Kasumi-1 (cell line): ENCODE data around the gene APLNR.

Experiments used
- DNase-seq, 2 experiments: peaks; one replicate each; lab custom pipeline; 2025; lab: John Stamatoyannopoulos, UW

APLNR gene

DNA sequence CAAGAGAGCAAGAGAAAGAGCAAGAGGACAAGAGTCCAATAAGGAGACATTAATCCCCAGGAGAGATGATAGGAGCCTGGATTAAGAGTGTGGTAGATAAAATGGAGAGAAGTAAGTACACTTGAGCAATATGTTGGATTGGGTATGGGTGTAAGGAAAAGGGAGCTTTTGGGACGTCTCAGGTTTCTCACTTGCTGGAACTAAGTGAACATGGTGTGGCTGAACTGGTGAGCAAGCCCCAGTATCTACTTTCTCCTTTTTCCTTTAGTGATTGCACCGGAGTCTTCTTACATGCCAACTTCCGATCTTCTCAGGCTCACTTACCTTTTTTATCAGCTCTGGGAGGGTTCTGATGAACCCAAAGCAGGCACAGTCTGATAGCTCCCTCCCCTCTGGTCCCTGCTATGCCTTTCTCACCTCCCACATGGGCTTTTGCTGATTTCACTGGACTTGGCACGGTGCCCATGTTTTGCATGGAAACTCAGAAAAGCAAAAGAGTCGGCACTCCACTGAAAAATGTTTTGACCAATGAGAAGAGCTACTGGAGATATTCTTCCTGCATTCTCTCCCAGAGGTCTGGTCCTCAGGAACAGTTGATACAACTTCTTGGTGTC lies 14.5 kb upstream of the APLNR start:
- DNase-seq, result no peak

DNA sequence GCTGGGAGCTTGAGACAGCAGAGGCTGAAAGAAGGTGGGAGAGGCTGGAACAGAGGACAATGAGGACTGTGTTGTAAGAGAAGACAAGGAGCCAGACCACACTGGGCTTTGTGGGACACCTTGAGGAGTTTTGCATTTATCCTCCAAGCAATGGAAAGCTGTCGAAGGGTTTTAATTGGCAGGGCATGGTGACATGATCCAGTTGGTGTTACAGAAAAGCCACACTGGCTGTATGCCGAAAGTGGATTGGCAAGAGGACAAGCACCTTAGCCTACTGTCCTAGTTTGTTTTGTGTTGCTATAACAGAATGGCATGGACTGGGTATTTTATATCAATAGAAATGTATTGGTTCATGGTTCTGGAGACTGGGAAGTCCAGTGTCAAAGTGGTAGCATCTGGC lies 14.0 kb upstream of the APLNR start:
- no peak for DNase-seq

DNA sequence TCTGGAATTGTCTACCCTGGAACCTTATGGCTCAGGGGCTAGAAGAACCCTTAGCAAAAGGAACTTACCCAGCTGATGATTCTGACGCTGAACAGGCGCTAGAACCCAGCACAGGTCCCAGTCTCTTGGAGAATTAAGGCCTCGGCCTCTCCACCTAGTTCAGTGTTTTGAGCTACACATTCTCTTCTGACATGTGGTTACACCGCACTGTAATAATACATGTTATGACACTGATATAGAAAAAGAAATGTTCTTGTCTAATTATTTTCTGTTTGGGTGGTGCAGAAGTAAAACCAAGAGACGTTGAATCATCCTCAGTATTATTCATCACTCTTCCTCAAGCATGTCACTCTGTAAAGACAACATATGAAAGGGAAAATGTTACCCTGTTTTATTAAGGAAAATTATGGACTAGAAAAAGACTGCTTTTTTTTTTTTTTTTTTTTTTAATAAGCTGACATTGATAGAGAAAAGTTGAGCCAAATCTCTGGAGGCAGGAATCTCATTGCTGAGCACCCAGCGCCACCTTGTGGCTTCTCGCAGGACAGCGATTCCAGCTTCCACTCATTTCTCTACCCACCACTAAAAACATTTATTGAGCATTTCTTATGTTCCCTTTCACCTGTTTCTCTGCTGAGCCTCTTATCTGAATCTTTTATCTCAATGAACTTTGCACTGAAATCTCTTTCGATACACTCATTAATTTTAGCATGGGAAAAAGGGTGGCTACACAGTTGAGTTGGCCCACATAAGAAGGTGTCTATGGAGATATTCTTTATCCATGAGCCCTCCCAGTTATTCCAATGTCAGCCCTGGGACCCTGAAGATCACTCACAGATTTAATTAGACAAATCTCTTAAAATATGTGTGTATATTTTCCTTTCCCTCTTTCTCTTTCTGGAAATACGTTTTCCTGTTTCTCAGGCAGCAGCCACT lies 12.6 kb upstream of the APLNR start:
- peak; percentile 59 to 73 for DNase-seq

DNA sequence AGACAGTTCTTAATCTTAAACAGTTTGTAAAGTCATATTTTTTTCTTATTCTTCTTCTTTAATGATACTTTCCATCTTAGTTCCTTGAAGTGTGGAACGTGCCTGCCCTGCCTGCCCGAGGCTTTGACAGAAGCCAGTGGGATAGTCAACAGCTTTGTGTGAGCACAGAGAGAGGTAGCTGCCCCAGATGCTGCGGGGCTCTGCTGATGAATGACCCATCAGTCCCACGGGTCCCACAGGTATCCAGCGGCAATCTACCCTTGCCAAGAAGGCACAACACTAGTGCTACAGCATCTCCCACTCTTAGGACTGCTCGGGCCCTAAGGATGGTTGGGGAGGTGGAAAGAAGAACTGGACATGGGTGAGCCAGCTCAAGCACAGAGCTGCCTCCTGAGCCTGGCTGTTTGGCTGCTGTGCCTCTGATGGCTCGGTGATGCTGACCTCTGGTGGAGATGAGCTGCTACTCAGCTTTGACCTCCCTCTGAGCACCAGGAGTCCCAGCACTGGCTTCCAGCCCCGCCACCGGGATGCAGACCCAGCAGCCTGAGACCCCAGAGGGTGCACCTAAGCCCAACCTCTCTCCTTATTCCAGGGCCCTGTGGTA lies 11.8 kb upstream of the APLNR start:
- peak; percentile 24 to 33 for DNase-seq

DNA sequence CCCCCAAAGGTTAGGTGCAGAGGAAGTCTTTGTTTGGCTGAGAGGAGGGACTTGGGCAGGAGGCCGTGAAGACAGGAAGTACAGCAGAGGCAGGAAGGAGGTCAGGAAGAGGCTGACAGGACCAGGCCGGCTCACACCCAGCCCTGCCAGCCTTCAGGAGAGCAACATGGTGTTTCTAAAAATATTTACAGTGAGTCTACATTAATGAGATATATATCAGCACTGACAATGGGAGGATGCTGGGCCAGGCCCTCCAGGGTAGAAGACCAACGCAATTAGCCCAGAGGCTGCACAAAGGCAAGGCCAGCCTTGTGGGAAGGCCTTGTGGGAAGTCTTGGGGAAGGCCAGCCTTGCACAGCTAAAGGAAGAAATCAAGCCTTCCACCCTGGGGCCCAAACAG lies 7.9 kb upstream of the APLNR start:
- no peak for DNase-seq

DNA sequence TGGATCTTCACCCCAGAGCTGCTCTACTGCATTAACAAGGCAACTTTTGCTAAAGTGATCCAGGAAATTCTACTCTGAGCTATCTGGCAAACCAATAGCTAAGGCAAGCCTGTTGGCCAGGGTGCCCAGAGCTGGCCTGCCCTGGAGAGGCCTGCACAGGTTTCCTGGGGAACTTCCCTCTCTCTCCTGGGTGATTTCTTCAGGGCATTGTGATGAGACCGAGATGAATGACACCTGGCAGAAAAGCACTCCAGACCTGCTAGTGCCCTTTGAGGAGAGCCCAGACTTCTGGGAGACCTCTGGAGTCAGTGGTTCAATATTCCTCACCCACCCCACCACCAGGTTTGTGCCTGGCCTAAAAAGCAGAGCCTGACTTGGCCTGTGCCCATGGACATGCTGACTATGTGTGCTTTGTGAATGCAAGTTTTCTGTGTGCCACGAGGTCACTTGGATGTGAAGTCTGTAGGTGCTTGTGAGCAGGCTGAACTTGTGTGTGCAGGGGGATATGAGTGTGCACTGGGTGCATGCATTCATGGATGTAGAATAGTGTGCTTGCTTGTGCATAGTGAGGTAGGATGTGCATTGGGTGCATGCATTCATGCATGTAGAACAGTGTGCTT lies 4.4 kb upstream of the APLNR start:
- no peak for DNase-seq

DNA sequence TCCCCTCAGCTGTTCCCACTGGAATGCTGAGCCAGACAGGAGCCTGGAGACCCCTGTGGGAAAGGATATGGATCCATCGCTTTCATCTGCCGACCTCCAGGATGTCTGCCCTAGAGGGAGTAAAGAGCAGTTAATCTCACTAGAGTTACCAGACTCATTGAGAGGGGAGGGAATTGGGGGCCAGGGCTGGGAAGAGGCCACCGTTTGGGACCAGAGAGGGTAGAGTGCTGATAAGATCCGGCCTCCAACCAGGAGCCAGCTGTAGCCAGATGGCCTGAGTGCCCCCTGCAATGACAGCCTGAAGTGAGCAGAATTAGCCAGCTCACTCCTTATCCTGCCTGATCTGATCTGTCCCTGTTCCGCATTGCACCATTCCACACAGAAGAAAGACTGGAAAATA lies 3.7 kb upstream of the APLNR start:
- no peak for DNase-seq

DNA sequence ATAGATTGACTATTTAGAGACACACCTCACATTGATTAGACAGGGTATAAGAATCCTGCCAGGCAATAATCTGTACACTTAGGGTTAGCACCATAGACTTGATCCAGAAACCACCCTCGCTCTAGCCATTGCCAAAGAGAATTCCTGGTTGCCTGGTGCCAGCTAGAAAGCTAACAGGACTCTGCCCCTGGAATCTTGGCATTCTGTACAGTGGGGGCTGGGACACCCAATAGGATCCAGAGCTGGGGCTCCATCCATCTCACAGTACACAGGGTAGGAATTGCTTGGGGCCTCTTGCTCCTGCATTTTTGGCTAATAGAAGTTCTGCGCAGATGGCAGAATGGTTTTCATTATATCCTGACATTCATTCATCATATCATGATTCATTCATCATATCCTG lies 3.0 kb upstream of the APLNR start:
- DNase-seq, result no peak

DNA sequence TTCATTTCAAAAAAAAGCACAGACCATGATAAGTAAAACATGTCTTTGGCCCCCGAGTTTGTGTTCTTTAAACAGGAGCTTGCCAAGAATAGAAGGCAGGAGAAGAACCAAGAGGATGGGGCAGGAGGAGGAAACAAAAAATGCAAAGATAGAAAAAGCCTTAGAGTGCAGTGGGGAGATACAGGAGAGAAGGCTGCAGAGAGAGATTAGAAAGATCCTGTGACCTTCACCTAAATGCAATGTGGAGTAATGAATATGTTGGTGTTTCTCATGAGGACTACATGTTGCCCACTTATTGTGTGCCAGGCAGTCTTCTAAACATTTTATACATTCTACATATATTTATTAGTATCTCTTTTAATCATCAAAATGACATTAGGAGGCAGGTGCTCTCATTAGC lies 2.3 kb upstream of the APLNR start:
- no peak for DNase-seq

DNA sequence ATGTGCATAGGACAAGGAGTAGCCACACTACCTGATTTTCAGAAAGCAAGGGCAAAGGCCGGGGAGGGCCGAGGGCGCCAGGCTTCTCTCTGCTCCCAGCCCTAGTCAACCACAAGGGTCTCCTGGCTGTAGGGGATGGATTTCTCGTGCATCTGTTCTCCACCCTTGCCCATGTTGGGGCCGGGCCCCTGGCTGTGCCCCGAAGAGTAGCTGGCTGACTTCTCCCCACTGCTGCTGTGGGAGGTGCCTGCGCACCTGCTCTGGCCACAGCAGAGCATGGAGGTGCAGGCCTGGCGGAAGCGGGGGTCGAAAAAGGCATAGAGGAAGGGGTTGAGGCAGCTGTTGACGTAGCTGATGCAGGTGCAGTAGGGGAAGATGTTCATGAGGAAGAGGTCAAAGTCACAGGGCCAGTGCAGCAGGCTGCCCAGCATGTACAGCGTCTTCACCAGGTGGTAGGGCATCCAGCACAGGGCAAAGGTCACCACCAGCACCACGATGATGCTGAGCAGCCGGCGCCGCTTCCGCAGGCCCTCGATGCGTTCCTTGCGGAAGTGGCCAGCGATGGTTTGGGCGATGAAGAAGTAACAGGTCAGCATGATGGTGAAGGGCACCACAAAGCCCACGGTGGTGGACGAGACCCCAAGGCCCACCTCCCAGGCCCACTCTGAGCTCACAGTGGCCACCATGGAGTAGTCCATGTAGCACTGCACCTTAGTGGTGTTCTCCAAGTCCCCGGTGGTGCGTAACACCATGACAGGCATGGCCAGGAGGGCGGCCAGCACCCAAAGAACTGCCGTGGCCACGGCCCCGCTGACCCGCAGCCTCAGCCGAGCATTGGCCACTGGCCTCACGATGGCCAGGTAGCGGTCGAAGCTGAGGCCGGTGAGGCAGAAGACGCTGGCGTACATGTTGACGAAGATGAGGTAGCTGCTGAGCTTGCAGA lies 1.0 kb downstream of the APLNR start:
- no peak for DNase-seq

DNA sequence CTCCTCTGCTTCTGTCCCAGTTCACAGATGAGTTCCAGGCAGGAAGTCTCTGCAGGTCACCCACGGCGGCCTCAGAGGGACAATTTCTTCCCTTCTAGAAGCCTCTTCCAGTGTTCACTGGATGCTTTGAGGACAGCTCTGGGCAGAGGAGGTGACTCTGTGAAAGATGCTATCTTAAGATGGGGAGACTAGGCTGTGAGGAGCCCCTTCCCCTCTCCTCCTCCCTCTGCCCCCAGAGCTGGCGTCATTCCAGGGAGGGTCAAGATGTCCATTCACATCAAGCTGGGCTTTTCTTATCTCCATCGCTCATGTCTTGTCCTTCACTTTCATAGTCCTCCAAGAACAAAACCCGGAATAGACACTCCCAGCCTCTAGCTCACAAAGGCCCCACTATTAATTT lies 3.3 kb downstream of the APLNR start:
- no peak for DNase-seq

DNA sequence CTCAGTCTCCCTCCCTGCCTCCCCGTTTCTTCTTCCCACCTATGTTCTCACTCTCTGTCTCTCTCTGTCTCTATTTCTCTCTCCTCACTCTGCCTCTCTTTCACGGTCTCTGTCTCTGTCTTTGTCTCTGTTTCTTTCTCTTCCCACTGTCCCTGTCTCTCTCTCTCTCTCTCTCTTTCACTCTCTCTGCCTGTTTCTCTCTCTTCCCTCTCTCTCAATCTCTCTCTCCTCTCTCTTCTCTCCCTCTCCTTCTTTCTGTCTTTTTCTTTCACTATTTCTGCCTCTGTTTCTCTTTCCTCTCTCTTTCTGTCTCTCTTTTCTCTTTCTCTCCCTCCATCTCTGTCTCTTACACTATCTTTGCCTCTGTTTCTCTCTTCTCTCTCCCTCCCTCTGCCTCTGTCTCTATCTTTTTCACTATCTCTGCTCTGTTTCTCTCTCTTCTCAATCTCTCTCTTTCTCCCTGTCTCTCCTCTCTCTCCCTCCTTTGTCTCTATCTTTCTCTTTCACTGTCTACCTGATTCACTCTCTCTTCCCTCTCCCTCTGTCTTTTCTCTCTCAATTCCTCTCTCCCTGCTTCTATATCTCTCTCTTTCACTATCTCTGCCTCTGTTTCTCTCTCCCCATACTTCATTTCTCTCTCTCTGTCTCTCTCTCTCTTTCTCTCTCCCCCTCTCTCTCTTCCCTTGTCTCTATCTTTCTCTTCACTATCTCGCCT lies 5.4 kb downstream of the APLNR start:
- DNase-seq, result no peak

DNA sequence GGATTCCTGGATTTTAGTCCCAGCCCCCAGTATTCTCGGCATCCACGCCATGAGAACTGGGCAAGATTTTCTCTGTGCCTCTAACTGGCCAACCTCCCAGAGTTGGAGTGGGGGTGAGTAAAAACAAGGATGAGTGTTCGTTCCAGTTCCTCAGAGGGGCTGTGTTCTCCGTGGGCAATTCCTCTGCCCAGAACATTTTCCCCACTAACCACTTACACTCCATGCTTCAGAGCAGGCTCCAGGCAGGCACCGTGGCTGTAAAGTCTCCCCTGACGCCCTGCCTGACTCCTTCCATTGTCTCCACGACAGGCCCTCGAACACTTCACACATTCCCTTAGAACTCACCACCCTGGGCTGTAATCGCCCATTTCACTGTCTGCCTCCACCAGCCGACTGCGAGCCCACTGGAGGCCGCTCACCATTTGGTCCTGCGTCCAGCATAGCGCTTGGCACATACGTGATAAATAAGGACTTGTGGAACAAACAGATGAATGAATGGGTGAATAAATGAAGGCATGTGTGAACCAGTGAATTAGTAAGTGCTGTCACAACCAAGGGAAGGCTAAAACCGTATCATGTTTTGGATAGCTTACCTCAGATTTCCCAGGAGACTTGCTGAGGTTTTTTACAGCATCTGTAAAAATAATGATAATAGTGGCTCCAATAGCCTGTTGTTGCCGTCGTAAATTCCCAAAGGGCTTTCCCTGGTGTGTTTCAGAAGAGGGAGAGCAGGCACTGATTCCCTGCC lies 6.1 kb downstream of the APLNR start:
- DNase-seq, result no peak

DNA sequence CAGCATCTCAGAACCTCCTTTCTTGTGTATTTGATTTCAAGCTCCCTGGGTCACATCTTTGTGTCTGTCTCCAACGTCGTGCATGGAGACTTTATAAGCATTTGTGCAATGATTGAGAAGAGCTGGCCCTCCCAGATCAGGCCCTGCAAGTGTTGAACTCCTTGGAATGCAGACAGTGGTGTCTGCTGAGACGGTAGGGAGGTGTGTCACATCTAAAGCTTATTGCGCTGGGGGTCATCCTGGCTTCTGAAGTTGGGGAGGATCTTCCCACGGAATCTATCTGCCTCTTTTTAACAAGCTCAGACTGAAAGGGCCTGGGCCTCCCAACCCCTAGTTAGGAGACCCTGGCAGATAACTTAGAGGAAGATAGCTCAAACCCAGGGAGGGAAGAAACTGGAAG lies 6.7 kb downstream of the APLNR start:
- no peak for DNase-seq

DNA sequence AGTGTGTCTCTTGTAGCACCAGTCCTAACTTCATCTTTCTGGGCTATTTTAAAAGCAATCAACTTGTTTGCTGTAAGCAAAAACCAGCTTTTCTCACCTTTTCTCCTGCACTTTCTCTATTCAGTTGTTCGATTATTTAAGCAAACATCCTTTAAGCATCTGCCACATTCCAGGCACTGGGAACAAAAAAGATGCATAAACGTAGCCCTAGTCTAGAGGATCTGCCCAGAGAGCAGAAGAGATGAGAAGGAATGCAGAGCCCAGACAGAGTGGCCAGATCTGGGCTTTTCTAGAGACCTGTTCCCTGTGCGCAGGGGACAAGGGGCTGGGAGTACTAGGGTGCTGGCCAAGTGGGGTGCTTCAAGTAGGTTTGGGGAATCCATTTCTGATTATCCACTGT lies 8.4 kb downstream of the APLNR start:
- DNase-seq, result no peak

DNA sequence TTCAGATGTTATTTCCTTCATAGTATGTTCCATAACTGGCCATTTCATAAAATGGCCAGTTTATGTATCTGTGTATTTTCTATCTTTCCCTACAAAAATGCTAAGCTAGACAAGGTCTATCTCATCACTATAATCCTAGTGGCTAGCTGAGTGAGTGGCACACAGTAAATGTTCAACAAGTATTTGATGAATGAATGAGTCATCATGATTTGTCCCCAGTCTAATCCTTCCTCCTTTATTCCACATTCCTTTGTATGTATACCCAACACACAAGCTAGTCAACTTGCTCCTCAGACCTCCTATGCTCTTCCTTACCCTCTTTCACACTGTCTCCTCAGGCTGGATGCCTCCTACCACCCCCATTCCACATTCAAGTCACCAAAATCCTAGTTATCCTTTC lies 12.5 kb downstream of the APLNR start:
- no peak for DNase-seq

DNA sequence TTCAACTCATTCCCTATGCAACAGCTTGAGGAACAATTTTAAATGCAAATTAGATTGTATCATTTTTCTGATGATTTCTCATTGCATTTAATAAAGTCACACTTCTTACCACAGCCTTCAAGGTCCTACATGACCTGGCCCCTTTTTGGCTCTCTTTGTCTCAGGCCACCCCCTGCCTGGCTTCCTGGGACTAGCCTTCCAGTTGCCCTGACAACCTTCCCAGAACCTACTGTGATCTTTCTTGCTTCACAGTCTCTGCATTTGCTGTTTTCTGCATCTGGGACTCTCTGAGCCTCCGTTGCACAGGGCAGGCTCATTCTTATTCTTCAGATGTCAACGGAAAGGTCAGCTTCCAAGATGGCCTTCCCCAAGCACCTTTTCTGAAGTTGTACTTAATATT lies 12.9 kb downstream of the APLNR start:
- DNase-seq, result no peak

DNA sequence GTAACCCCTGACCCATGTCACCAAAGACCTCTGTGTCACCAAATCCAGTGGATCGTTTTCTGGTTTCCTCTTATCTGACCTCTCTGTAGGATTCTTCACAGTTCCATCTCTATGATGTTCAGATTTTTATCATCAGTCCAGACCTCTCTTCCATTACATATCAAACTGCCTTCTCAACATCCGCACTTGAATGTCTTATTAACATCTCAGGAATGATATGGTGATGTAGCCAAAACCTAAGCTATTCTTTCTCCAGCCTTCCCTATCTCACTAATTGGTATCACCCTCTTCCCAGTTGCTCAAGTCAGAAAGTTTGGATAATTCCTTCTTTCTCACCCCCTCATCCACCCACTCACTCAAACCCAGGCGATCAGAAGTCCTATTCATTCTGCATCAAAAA lies 13.4 kb downstream of the APLNR start:
- no peak for DNase-seq

DNA sequence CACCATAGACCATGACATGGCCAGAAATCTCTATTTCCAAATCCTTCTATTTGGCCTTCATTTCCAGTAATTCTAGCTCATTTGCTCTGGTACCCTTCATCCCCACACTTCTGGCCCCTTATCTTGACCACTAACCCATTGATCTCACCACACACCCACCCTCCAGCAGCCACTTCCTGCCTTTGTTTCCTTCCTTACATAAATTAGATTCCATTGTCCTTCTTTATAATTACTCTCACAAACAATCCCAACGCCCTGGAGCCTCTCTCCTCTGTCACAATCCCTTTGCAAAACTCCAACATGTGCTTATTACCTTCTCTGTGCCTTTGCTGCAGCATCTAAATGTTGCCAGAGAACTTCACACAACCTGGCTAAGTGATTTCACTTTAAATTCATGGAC lies 14.8 kb downstream of the APLNR start:
- DNase-seq, result no peak

DNA sequence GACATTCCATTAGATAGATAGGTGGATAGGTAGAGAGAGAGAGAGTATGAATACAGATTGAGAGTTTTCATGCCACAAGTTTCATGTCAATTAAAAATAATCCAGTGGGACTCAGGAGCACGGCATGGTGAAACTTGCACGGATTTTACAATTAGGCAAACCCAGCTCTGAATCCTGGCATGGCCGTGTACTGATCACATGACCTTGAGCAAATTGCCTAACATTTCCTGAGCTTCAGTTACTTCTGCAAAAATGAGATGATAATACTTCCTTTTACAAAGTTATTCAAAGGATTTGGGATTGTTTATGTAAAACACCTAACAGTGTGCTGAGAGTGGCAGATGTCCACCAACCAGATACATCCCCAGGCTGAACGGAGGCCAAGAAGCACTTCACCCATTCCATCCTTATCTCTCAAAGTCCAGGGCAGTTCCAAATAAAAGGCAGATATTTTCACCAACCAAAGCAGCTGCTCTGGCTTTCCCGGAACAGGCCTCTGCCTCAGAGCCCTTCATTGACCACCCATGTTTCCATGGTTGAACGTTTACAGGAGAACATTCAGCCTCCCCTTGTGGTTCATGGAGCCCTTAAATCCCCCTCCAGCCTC lies 17.9 kb downstream of the APLNR start:
- DNase-seq, result peak; percentile 78 to 84
